CD4-positive, alpha-beta T cell treated with Interleukin-15 for 1 hour (primary cell): ENCODE measurements around the gene KCNH1.

Source experiments
- DNase-seq: peaks from one replicate; pipeline ENCODE4 v3.0.0-alpha.2; 2020

KCNH1 gene

DNA sequence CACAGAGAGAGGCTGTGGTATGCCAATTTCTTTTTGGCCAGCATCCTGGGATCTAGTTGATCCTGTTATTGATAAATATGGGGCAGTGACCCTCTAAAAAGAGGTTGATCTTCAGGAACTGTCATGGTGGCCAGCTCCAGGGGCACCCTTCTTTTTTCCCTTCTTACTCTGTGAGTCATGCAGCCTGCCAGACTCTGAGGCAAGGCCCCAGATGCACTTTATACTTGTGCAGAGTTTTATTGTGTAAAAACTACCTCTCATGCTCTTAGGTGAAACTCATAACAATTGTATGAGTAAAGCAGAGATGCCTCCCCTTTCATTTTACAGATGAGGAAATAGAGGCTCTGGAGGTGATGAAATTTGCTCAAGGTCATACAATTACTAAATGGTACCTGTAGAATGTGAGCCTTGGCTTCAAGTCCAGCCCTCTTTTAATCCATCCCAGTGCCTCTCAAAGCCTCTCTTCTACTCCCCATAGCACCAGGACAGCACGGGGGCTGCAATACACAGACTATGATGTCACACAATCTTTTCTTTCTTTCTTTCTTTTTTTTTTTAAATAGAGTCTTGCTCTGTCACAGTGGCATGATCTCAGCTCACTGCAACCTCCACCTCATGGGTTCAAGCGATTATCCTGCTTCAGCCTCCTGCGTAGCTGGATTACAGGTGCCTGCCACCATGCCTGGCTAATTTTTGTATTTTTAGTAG, 387.8 kb downstream of the KCNH1 start:
- no peak for DNase-seq

DNA sequence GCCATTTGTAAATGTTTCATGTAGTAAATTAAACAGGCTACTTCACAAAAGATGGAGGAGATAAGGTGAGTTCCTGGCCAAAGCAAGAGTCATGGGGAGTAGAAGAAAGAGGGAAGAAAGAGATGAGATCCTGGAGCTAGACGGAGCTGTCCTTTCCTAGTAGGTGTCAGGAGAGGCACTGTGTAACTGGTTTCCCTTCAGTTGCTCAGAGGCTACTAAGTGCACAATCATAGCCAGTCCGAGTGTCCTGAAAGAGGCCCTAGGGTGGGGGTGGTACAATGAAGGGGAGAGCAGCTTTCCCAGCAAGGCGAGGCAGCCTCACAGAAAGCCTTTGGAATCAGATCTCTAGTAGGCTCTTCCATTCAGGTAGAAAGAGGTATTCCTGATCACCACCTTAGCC, 390.9 kb downstream of the KCNH1 start:
- DNase-seq: no peak

DNA sequence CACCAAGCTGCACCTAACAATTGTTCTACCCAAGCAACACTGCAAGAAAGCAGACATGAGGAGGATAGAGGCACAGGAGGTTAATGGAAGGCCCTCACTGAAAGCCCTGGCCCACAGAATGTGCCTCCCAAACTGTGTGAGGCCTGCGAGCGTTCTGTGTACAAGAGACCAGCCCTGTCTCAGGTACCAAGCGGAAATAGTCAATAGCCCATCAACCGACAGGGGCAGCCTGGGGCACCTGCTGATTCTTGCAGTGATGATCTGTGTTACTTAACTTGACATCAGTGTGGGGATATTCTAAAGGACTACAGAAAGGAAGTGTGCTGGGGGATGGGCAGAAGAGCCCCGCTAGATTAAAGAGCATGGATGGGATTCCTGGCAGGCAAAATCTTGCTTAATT, 392.4 kb downstream of the KCNH1 start:
- DNase-seq: no peak

DNA sequence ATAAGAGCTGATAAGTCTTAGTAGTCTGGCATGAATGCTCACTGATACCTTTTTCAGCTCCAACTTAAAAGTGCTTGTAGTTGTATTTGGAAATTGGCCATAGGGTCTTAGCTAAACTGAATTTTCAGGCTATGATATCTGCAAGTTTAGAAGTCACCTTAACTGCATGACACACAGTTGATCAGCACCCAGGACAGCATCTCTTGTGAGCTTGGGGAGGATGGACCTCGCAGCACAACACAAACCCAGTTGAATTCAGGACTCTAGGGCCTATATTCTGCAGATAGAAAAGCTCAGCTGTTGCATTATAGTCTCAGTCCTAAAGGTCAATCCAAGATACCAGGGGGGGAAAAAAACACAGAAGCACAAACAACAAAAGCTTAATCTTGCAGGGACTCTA, 394.3 kb downstream of the KCNH1 start:
- no peak for DNase-seq

DNA sequence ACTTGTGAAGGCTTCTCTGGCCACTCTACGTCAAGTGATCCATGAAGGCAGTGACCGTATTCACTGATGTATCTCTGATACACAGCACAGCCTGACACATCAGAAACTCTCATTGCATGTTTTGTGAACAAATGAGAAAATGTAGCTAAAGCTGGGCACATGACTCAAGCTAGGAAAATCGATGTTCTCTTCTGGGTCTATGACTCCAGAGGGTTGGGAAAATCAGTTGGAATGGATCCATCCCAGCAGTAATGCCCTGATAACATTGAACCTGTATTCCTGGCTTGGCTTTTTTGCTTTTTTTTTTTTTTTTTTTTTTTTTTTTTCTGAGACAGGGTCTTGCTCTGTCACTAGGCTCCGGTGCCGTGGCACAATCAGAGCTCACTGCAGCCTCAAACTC, 395.7 kb downstream of the KCNH1 start:
- no peak for DNase-seq

DNA sequence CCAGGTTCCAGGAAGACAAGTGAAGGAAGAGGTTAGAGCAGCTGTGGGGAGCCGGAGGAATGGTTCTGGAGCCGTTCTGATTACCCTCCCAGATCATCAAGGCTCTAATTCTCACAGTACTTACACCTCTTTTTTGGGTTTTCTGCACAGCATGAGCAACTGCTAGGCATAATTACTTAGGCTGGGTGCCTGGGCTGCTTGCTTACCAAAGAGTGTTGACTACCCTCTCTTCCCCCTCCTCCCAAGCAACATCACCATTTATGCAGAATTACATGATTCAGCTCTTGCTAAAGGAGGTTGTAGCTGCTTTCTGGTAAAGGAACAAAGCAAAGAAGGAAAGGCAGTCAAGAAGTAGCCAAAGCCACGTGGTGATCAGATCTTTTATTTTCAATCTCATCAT, 397.2 kb downstream of the KCNH1 start:
- no peak for DNase-seq

DNA sequence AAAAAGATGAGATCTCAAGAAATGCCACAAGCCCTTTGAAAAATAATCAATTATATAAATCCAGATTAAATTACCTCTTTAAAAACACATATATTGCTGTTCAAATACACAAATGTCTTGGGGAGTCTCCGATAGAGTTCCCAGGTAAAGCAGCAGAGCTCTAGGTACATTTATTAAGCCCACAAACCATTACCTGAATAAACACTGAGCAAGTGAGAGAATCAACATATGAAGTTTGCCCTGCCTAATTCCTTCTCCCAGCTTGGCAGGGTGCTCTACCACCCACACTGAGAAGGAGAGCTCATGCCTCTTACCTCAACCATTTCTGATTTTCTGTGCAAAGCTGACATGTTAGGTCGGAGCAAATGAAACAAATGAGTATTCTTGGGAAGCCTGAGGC, 402.4 kb downstream of the KCNH1 start:
- DNase-seq: no peak

DNA sequence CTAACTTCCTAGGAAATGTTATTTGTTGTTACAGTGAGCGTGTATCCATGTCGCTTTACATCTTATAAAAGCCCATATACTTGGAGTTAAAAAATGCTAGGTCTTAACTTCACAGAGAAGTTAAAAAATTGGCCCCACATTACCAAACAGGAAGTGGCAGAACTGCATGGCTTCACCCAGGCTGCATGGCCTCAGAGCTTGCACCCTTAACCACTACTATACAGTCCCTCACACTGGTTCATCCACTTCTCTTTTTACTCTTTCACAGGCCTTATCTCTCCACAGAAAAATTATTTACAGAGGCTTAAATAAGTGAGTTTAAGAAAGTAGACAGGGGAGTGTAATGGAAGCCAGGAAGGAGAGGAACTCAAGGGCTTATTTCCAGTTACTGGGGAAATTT, 402.8 kb downstream of the KCNH1 start:
- DNase-seq: no peak

DNA sequence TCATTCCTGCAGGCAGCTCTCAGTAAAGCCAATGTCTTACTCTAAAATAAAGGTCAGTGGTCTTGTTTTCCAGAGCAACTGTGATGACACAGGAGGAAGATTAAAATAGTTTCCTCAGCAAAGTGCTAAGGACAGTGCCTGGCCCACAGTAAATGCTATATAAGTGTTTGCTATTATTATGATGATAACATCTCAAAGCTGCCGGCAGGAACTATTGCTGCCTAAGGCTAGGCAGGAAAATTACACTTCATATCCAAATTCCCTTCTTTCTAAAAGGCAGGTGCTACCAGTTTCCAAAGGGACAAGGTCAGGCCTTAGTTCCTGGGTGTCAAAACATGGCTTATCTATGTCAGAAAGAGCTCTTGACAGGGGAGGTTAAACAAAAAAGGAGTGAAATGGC, 403.9 kb downstream of the KCNH1 start:
- DNase-seq: no peak

DNA sequence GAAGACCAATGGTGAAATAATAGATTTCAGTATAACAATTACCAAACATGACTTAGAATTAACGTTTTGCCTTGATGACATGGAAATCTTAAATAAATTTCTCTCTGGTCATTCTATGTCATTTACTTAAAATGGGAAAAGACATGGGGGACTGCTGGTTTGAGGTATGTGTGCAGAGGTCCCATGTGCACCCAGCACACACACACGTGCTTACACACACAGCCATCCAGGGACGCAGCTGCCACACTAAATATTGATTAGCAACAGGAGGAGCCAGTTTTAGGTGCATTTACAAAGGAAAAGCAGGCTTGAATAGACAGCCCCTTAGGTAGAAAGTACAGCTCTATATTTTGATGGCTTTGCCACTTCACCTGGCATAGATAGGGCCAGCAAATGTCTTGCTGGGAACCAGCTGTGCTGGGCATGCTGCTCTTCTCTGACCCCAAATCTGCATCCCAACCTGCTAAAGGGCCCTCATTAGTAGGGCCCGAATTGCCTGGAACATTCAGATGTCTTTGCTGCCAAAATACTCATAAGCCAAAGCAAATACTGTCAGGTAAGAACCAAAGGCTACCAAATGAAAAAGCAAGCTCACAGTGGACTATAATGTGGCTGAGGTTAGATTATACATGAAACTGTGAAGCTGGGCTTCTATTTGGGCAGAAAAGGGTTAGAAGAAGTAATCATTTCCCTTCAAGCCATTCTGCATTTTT, 405.4 kb downstream of the KCNH1 start:
- DNase-seq: no peak

DNA sequence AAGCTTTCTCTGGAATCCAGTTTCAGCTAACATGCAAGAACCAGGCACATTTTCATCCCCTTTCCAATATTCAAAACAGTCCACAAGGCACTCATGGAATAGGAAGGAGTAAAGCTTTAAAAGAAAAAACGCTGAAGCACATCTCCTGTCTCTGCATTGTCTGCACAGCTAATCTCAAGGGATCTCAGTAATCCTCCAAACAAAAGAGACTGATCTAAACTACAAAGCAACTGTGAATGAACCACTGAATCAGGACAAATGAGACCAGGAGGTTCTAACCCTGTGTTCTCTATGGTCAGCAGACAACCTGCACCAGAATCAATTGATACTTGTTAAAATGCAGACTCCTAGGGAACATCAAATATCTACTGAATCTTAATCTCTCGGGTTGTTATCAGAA, 406.2 kb downstream of the KCNH1 start:
- no peak for DNase-seq

DNA sequence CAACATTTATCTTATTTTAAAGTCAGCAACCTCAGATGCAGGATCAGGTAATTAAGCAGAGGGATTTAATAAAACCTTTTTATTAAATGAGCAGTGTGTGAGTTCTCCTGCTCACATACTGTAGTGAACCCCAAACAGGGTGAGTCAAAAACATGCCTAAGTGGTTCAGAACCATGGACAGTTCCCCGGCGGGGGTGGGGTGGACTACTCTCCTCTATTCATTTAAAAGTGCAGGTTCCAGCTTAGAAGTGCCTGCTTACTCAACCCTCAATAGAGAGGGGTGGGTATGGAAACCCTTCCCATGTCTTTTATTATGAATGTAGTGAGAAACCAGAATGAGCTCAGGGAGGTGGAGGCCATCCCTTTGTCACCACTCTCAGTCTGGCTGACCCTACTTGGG, 407.3 kb downstream of the KCNH1 start:
- no peak for DNase-seq

DNA sequence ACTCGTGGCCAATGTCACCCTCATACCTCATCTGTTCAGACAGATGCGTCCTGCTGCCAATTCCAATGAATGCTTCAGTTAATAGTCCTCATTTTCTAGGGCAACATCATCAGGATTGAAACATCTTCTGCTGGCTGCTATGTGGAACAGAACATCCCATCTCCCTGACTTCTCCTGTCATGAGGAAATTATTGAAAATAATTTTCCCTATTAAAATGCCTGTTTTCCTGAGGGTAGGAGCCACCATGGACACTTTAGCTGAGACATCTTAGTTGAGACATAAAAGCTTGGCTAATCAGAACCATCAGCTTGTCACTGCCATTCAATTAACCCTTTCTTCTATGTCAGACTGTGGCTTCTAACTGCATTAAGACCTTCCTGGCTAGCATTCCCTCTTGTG, 409.2 kb downstream of the KCNH1 start:
- no peak for DNase-seq

DNA sequence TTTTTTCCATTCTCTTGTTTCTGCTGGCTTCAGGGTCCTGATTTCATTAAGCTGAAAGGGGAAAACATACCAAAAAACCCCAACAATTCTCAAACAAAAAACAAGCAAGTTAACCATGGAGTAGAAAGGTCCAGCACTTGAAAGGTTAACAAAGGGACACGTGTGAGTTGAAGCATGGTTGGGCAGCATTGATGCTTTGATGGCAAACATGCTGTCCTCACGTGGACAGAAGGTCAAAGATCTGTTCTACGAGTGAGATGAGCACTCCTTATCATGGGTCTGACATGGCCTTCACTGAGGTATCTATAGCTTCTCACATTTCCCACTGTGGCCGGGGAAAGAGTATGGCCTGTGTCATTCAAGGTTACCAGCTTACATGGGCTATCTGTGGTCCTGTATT, 410.3 kb downstream of the KCNH1 start:
- no peak for DNase-seq

DNA sequence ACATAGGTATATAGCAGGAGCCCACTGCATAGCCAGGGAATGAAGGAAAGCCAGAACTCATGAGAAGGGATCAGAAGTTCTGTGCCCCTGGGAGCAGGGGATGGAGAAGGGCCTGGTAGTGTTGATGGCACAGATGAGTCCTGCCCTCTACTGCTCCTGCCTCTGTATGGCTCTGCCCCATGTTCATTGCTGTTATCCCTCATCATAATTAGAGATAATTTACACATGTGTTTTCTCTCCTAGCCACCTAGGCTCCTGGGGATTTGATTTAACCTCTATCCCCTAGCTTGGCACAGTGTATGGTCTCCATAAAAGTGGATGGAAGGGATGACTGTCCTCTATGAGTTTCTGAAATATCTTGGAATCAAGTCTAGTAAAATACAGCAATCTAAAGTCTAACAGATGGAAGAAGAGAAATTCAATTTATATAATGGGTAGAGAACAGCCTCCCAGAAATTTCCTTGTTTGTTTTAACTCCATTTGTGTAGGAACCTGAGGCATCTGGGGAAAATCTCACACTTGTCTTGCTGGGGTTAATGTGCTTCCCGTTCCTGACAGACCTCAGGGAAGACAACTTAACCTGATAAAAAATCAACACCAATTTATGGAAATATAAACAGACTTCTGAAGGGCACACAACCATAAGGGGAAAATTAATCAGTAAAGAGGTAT, 411.4 kb downstream of the KCNH1 start:
- no peak for DNase-seq

DNA sequence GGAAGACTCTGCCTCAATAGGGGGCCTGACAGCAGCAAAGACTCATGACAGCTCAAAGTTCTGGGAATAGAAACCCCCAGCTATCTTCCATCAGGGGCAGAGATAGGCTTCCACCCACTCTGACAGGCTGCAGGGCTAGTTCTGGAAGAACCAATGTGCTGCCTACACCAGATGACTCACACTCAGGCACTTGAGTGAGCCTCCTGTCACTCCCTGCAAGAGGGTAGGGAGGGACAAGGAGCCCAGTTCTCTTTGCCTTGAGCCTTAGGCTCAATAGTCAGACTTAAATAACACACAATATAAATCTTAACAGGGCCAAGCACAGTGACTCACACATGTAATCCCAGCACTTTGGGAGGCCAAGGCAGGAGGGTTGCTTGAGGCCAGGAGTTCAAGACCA, 418.9 kb downstream of the KCNH1 start:
- no peak for DNase-seq

DNA sequence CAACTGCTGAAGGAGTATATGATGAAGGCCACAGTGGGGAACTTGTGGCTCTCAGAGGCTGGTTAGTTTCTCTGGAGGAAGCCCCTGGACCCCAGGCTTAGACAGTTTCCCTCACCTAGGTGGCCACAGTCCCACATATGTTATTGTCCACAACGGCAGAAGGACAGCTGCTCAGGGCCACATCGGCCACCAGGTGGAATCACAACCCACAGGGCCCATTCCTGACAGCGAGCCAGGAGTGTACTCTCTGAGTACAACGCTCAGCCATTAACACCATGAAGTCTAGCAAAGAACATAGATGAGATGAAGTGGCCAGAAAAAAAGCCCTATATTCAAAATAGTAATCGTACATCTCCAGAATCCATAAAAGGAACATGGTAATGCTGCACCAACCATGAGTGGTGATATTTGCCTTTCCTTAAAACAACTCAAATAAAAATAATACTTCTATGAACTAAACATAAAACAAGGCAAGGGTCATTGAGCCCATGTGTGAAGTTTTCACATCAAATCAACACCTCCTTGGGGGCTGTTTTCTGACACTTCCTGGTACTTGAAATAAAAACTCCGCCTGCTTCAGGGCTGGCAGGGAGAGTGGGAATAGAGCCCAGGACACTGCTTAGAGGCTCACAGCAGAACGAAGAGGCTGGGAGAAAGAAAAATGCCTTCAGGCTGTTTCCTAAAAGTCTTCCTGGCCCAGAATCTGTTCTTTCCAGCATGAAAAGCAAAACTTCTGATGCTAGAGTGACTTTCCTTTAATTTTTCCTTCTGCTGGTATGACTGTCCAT, 421.9 kb downstream of the KCNH1 start:
- no peak for DNase-seq

DNA sequence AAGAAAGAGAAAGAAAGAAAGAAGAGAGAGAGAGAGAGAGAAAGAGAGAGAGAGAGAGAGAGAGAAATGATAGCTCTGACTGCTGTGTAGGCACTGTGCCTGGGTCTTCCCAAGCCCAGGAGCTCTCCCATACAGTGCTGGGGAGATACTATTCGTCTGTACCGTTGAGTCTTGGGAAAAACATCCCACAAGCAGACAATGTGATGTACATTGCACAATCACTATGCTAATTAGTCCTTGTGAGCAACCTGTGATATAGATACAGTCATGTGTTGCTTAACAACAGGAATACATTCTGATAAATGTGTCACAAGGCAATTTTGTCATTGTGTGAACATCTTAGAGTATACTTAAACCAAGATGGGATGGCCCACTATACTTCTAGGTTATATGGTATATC, 424.2 kb downstream of the KCNH1 start:
- DNase-seq: no peak

DNA sequence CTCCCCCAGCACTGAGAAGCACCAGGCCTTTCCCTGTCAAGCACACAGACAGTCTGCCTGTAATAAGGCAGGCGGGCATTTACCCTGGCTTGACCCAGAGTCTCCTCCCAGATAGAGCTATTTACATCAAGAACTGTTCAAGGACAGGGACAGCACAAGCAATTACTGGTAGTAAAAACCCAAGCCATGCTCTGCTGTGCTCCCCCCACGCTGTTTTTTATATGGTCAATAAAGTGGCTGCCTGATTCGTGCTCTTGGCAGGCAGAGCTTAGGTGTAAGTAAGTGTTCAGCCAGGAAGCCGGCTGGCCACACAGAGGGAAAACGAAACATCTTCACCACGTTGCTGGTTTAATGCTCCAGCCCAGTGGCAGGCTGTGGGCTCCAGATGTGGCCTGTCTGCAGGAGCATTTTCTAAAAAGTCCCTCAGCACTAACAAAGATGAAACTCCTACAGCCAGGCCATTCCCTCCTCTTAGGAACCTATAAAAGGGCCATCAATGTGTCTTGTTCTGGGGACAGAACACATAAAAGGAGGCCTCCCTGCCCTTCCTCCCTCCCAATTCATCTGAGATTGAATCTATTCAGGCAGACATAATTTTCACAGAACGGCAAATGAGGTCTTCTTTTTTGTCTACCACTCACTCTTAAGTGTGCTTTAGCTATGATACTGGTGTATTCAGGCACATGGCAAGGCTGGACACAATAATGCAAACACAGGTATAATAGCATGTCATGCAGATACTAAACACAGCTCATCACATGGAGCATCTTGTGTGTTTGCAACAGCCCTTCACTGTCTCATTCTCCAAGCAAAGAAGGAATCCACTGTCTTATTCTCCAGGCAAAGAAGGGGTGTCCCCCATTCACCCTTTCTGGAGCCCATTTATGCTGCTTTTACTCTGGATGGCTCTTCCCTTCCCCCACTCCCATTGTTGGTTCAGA, 426.4 kb downstream of the KCNH1 start:
- no peak for DNase-seq

DNA sequence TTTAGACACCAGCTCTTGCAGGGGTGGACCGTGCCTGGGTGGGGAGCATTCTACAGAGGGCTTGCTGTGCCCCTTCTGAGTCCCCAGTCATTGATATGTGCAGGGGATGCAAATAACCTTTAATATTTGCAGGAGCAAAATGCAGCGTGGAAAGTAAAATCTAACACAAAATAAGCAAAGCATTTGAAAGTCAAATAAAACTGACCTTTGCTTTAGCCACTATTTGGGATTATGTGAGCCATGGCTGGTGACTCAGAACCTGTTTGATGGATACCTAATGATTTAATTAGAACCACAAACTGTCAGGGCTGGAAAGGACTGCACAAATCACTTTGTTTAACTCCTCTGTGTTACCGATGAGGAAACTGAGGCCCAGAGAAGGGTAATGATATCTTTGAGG, 427.7 kb downstream of the KCNH1 start:
- DNase-seq: no peak

DNA sequence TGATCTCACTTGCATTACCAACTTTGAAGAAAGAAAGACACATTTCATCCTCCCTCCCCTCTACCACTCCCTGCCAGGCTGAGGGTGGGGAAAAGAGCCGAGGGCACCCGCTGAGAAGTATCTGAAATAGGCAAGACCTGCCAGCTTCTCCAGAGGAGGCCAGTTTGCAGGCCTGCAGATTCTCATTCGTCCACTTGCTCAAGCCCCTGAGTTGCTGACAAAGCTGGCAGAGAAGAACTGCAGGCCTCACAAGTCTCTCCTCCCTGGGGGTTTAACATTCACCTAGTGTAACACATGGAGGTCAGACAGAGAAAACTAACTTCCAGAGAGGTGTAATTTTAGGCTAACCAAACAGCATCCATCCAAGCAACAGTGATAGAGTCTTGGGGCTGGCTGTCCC, 428.9 kb downstream of the KCNH1 start:
- no peak for DNase-seq

DNA sequence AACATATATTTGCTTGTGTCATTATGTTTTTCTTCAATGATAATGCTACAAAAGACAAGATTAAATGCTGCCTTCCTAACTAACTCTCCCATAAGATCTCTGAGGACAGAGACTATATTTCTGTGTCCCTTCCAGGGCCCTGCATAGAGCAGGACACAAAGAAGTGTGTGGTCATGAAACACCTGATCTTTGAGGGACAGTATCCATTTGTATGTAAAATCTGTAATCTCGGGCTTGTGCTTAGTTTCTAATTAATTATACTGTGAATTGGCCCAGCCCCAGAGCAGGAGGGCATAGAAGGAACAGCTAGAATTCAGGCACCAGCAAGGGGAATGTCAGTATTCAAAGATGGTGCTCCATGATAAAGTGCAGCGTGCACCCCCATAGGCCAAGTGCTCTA, 430.4 kb downstream of the KCNH1 start:
- DNase-seq: no peak
